22Rv1 (cell line): Measurements from ENCODE around the gene EXOC3.

Experiments
- H3K27ac ChIP-seq: fragments of 450-650 bp; 2 replicates; pipeline ENCODE4 v1.5.1; 2017
- CTCF ChIP-seq: fragments of 450-650 bp; IDR thresholded peaks from 2 replicates; pipeline ENCODE4 v1.5.1; 2017; ENCODE audit warnings: mild to moderate bottlenecking
- ZFX ChIP-seq: fragments of 450-650 bp; IDR thresholded peaks from 2 replicates; pipeline ENCODE4 v1.6.1; 2017; ENCODE audit warnings: antibody characterized with exemption, borderline replicate concordance

EXOC3 gene

GRCh38 chr5:490116-491106 is 47.4 kb downstream of the EXOC3 start:
- no peak for TF ChIP-seq CTCF
- TF ChIP-seq ZFX = no peak
- H3K27ac ChIP-seq = no peak overlapping the region

- no peak for TF ChIP-seq CTCF
- TF ChIP-seq ZFX = no peak
- no peak overlapping the region for H3K27ac ChIP-seq
Observed at GRCh38 chr5:491119-491855, 48.3 kb downstream of the EXOC3 start.

DNA sequence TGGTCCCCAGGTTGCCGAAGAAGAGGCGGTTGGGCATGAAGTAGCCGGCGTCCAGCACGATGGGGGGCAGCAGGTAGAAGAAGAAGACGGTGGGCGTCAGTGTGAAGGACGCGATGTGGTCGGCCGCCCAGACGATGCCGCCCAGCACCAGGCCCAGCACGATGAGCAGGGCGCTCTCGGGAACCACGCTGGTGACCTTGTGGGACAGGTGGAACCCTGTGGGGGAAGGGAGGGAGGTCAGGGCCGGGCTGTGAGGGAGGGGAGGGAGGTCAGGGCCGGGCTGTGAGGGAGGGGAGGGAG is 48.8 kb downstream of the EXOC3 start:
- H3K27ac ChIP-seq = no peak overlapping the region
- no peak for TF ChIP-seq ZFX
- TF ChIP-seq CTCF = no peak

DNA sequence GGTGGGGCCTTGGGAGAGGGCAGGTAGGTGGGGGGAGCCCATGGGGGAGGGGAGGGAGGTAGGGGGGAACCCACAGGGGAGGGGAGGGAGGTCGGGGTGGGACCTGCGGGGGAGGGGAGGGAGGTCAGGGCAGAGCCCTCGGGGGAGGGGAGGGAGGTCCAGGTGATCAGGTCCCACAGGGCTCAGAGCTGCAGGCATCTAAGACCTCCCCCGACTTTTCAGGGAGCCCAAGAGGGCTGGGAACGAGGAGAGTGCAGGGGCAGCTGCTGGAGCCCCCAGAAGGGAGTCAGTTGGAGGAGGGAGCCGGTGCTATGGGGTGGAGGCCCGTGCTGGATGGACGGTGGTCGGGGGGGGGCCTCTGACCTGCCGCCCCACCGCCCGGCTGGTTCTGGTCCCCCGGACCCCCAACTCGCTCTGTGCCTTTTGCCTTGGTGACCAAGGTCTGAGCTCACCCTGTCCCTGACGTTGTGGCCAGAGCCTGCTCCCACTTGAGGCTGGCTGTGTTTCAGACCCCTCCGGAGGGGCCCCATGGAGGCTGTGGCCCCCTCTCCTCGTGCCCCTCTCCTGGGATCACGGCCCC is 49.4 kb downstream of the EXOC3 start:
- no peak overlapping the region for H3K27ac ChIP-seq
- TF ChIP-seq ZFX (no peak), CTCF (no peak)

DNA sequence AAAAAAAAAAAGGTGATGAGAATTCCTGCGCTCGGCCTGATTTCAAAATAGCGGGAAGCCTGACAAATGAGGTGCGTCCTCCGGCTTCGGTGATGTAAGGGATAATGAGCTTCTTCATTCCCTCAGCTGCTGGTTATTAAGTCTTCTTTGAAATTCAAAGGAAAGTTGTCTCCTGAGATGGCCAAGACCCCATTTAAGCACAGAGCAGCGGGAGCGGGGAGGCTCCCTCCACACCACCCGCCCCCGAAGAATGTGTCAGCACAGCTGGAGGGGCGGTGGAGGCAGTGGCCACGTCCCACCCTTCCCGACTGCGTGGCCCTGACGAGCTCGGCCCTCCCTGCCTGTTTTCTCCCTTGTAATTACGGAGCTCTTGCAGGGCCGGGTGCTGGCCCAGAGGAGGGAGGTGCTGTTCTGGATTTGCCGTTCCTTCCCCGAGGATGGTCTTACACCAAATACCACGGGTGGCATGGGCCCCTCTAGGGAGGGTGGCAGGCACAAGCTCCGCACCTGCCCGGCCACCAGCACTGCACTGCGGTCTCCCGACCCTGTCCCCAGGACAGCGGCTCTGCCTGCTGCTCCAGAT is 50.2 kb downstream of the EXOC3 start:
- no peak for TF ChIP-seq CTCF
- TF ChIP-seq ZFX = no peak

GRCh38 chr5:493758-494157 is 50.8 kb downstream of the EXOC3 start:
- no peak overlapping the region for H3K27ac ChIP-seq
- no peak for TF ChIP-seq CTCF
- TF ChIP-seq ZFX = no peak

More for the DNA sequence above, 50.2 kb downstream of the EXOC3 start:
- no peak overlapping the region for H3K27ac ChIP-seq
